Measurements from ENCODE around the gene CCDC171. TPM values are rescaled to one million over a fixed set of nuclear protein-coding genes. Genes with fewer than 3 reads are reported as not detected.

CCDC171 gene
- total RNA-seq, 1 experiment from 2014 or later = 2.8 TPM

DNA sequence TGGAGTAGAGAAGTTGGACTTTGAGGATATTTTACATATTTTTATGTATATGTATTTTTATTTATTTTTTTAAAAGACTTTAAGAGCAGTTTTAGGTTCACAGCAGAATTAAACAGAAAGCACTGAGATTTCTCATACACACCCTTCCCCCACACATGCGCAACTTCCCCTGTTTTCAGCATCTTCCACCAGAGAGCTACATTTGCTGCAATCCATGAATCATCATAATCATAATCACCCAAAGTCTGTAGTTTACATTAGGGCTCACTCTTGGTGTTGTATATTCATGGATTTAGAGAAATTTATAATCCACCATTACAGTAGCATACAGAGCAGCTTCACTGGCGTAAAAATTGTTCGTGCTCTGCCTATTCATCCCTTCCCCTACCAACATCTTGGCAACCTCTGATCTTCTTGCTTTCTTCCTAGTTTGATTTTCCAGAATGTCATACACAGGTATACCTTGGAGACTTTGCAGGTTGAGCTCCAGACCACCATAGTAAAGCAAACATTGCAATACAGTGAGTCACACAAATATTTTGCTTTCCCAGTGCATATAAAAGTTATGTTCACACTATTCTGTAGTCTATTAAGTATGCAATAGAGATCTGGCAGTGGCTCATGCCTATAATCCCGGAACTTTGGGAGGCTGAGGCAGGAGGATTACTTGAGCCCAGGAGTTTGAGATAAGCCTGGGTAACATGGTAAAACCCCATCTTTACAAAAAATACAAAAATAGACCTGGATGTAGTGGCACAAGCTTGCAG, 9.6 kb upstream of the CCDC171 start (continued):
- no peak for TF ChIP-seq CREB1 (CRISPR knock-in tag; IDR thresholded peaks at IDR 0.05)
- TF ChIP-seq CBFB (CRISPR knock-in tag; IDR thresholded peaks at IDR 0.05; ENCODE audit: low read depth) = no peak
- TF ChIP-seq, protein P1, sequence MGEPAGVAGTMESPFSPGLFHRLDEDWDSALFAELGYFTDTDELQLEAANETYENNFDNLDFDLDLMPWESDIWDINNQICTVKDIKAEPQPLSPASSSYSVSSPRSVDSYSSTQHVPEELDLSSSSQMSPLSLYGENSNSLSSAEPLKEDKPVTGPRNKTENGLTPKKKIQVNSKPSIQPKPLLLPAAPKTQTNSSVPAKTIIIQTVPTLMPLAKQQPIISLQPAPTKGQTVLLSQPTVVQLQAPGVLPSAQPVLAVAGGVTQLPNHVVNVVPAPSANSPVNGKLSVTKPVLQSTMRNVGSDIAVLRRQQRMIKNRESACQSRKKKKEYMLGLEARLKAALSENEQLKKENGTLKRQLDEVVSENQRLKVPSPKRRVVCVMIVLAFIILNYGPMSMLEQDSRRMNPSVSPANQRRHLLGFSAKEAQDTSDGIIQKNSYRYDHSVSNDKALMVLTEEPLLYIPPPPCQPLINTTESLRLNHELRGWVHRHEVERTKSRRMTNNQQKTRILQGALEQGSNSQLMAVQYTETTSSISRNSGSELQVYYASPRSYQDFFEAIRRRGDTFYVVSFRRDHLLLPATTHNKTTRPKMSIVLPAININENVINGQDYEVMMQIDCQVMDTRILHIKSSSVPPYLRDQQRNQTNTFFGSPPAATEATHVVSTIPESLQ (CRISPR knock-in tag; IDR thresholded peaks at IDR 0.05) = no peak
- no peak for TF ChIP-seq IRF2 (CRISPR knock-in tag; IDR thresholded peaks at IDR 0.05; ENCODE audit: borderline replicate concordance, low read depth)
- no peak for TF ChIP-seq PRRX2 (CRISPR knock-in tag; IDR thresholded peaks at IDR 0.05)
- TF ChIP-seq NFATC4 (CRISPR knock-in tag; IDR thresholded peaks at IDR 0.05) = no peak
- TF ChIP-seq ZNF416 (CRISPR knock-in tag; IDR thresholded peaks at IDR 0.05) = no peak
- TF ChIP-seq NFYB (CRISPR knock-in tag; conservative IDR thresholded peaks at IDR 0.05; ENCODE audit: low read depth) = no peak
- no peak for TF ChIP-seq ZSCAN18 (CRISPR knock-in tag; IDR thresholded peaks at IDR 0.05)
- TF ChIP-seq, protein P2, sequence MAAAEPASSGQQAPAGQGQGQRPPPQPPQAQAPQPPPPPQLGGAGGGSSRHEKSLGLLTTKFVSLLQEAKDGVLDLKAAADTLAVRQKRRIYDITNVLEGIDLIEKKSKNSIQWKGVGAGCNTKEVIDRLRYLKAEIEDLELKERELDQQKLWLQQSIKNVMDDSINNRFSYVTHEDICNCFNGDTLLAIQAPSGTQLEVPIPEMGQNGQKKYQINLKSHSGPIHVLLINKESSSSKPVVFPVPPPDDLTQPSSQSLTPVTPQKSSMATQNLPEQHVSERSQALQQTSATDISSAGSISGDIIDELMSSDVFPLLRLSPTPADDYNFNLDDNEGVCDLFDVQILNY (CRISPR knock-in tag; IDR thresholded peaks at IDR 0.05) = no peak
- no peak for TF ChIP-seq SMAD3 (CRISPR knock-in tag; IDR thresholded peaks at IDR 0.05; ENCODE audit: borderline replicate concordance)

DNA sequence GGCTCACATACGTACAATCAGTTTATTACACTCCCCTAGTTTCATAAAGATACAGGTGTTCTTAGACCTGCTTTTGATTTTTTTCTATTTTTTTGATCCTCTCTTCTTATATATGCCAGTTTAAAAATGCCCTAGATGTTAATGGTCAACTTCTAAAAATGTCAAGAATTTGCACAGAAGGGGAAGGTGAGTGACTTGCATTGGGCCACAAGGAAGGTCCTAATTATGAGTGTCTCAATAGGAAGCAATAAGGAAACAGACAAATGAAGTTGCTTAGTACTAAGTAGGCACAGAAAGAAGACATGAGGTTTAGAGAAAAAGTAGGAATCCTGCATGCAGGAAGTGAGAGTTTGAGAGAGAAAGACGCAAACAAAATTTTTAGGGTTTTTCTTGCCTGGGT, 3.2 kb upstream of the CCDC171 start:
- Mint-ChIP-seq H3K36me3 (no peaks in the 10 kb centered on the region), H3K4me3 (no peak overlapping the region), H3K27me3 (ENCODE audit: low read depth) (no peaks in the 10 kb centered on the region; the same call in 1 of the 2 replicates), H3K9me3 (peaks cover 3% of the 10 kb centered on the region), H3K27ac (no peak overlapping the region), H3K4me1 (peaks cover 7% of the 10 kb centered on the region)
- CTCF ChIA-PET = no interaction called here
- DNase-seq (ENCODE audit: low spot score) (no peak), ATAC-seq (no peak)
- POLR2A ChIA-PET = no interaction called here
- TF ChIP-seq, protein P3, sequence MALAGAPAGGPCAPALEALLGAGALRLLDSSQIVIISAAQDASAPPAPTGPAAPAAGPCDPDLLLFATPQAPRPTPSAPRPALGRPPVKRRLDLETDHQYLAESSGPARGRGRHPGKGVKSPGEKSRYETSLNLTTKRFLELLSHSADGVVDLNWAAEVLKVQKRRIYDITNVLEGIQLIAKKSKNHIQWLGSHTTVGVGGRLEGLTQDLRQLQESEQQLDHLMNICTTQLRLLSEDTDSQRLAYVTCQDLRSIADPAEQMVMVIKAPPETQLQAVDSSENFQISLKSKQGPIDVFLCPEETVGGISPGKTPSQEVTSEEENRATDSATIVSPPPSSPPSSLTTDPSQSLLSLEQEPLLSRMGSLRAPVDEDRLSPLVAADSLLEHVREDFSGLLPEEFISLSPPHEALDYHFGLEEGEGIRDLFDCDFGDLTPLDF (CRISPR knock-in tag; IDR thresholded peaks at IDR 0.05) = no peak
- TF ChIP-seq SMAD3 (CRISPR knock-in tag; IDR thresholded peaks at IDR 0.05; ENCODE audit: borderline replicate concordance) (no peak), FOXK1 (CRISPR knock-in tag; IDR thresholded peaks at IDR 0.05) (no peak), MAX (CRISPR knock-in tag; IDR thresholded peaks at IDR 0.05) (no peak), TEAD1 (CRISPR knock-in tag; IDR thresholded peaks at IDR 0.05) (no peak), ATF2 (CRISPR knock-in tag; IDR thresholded peaks at IDR 0.05; ENCODE audit: borderline replicate concordance, low read depth) (no peak), MYBL2 (CRISPR knock-in tag; IDR thresholded peaks at IDR 0.05) (no peak), ZNF121 (CRISPR knock-in tag; IDR thresholded peaks at IDR 0.05) (no peak), MXD4 (CRISPR knock-in tag; IDR thresholded peaks at IDR 0.05; ENCODE audit: borderline replicate concordance) (no peak)
- TF ChIP-seq, protein P4, sequence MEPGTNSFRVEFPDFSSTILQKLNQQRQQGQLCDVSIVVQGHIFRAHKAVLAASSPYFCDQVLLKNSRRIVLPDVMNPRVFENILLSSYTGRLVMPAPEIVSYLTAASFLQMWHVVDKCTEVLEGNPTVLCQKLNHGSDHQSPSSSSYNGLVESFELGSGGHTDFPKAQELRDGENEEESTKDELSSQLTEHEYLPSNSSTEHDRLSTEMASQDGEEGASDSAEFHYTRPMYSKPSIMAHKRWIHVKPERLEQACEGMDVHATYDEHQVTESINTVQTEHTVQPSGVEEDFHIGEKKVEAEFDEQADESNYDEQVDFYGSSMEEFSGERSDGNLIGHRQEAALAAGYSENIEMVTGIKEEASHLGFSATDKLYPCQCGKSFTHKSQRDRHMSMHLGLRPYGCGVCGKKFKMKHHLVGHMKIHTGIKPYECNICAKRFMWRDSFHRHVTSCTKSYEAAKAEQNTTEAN (CRISPR knock-in tag; IDR thresholded peaks at IDR 0.05) = no peak
- TF ChIP-seq, protein P5, sequence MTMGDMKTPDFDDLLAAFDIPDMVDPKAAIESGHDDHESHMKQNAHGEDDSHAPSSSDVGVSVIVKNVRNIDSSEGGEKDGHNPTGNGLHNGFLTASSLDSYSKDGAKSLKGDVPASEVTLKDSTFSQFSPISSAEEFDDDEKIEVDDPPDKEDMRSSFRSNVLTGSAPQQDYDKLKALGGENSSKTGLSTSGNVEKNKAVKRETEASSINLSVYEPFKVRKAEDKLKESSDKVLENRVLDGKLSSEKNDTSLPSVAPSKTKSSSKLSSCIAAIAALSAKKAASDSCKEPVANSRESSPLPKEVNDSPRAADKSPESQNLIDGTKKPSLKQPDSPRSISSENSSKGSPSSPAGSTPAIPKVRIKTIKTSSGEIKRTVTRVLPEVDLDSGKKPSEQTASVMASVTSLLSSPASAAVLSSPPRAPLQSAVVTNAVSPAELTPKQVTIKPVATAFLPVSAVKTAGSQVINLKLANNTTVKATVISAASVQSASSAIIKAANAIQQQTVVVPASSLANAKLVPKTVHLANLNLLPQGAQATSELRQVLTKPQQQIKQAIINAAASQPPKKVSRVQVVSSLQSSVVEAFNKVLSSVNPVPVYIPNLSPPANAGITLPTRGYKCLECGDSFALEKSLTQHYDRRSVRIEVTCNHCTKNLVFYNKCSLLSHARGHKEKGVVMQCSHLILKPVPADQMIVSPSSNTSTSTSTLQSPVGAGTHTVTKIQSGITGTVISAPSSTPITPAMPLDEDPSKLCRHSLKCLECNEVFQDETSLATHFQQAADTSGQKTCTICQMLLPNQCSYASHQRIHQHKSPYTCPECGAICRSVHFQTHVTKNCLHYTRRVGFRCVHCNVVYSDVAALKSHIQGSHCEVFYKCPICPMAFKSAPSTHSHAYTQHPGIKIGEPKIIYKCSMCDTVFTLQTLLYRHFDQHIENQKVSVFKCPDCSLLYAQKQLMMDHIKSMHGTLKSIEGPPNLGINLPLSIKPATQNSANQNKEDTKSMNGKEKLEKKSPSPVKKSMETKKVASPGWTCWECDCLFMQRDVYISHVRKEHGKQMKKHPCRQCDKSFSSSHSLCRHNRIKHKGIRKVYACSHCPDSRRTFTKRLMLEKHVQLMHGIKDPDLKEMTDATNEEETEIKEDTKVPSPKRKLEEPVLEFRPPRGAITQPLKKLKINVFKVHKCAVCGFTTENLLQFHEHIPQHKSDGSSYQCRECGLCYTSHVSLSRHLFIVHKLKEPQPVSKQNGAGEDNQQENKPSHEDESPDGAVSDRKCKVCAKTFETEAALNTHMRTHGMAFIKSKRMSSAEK (CRISPR knock-in tag; IDR thresholded peaks at IDR 0.05; ENCODE audit: borderline replicate concordance) = no peak
- TF ChIP-seq, protein P6, sequence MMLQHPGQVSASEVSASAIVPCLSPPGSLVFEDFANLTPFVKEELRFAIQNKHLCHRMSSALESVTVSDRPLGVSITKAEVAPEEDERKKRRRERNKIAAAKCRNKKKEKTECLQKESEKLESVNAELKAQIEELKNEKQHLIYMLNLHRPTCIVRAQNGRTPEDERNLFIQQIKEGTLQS (CRISPR knock-in tag; conservative IDR thresholded peaks at IDR 0.05) = no peak
